ENCODE results near the gene OR2V1.

Gene OR2V1

DNA sequence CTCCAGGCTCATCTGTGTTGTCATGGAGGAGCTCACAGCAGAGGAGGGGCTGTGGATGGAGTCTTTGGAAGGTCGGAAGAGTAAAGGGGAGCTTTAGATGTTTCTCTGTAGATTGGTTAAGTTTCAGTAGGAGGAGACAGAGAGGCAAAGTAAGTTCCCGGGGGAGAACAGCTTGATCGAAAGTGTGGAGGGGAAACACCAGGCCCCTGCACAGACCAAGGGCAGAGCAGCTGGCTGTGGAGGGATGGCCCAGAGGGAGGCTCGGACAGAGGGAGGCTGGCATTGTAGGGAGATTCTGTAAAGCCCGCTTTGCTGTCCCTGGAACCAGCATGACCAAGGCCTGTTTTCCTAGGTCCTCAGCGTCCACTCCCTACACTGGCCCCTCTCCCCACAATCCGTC is 11.1 kb upstream of the OR2V1 start:
- Histone ChIP-seq H3K36me3 (ENCODE audit: insufficient read depth, low read length) (no peaks in the 10 kb centered on the region), H4K20me1 (ENCODE audit: insufficient read depth, low read length) (no peaks in the 10 kb centered on the region), H3K27me3 (ENCODE audit: insufficient read depth, low read length, poor library complexity) (peaks cover 3% of the 10 kb centered on the region), H3K79me2 (ENCODE audit: insufficient read depth, low read length) (no peaks in the 10 kb centered on the region), H3K9ac (ENCODE audit: low read depth, low read length) (no peak overlapping the region), H3K27ac (ENCODE audit: low read length) (no peak overlapping the region), H2AFZ (ENCODE audit: low read depth, low read length) (no peak overlapping the region), H3K9me3 (ENCODE audit: insufficient read depth, low read length, severe bottlenecking) (peaks cover 3% of the 10 kb centered on the region), H3K4me3 (ENCODE audit: low read depth in 1 of 2, low read length in 2 of 2) (no peak overlapping the region), H3K4me1 (ENCODE audit: insufficient read depth, low read length) (no peaks in the 10 kb centered on the region), H3K4me2 (ENCODE audit: insufficient read depth, low read length) (no peak overlapping the region)
- DNase-seq (no peak), ATAC-seq (ENCODE audit: insufficient read depth, low read depth) (no peak)
- TF ChIP-seq EZH2 (IDR thresholded peaks at IDR 0.05; ENCODE audit: borderline replicate concordance, low read depth, low read length, severe bottlenecking), result no peak
- TF ChIP-seq, protein P1, sequence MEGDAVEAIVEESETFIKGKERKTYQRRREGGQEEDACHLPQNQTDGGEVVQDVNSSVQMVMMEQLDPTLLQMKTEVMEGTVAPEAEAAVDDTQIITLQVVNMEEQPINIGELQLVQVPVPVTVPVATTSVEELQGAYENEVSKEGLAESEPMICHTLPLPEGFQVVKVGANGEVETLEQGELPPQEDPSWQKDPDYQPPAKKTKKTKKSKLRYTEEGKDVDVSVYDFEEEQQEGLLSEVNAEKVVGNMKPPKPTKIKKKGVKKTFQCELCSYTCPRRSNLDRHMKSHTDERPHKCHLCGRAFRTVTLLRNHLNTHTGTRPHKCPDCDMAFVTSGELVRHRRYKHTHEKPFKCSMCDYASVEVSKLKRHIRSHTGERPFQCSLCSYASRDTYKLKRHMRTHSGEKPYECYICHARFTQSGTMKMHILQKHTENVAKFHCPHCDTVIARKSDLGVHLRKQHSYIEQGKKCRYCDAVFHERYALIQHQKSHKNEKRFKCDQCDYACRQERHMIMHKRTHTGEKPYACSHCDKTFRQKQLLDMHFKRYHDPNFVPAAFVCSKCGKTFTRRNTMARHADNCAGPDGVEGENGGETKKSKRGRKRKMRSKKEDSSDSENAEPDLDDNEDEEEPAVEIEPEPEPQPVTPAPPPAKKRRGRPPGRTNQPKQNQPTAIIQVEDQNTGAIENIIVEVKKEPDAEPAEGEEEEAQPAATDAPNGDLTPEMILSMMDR (IDR thresholded peaks at IDR 0.05; ENCODE audit: borderline replicate concordance, extremely low read depth, low read length, poor library complexity, severe bottlenecking), result no peak

DNA sequence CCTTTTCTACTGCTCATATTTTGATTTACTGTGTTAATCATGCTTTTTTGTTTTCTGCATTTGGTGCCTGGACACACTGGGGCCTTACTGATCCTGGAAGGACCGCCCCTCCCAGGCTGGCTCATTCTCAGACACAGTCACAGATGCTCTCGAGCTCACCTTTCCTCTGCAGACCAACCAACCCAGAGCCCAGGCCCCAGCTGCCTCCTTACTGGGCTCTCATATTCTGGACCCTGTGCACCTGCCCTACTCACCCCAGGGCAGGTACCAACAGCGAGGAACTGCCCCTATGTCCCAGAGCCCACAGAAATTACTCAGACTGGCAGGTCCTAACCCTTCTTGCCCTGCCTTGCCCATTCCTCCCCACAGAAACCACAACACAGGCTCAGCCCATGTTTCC is 9.8 kb upstream of the OR2V1 start:
- no peak overlapping the region for H2AFZ ChIP-seq (ENCODE audit: low read depth, low read length)
- H3K79me2 ChIP-seq (ENCODE audit: insufficient read depth, low read length), result no peaks in the 10 kb centered on the region
- H3K27ac ChIP-seq (ENCODE audit: low read length), result no peak overlapping the region
- H3K4me2 ChIP-seq (ENCODE audit: insufficient read depth, low read length), result no peak overlapping the region
- H3K9ac ChIP-seq (ENCODE audit: low read depth, low read length), result no peak overlapping the region
- TF ChIP-seq EZH2 (IDR thresholded peaks at IDR 0.05; ENCODE audit: borderline replicate concordance, low read depth, low read length, severe bottlenecking), result no peak
- TF ChIP-seq, protein P1 (IDR thresholded peaks at IDR 0.05; ENCODE audit: borderline replicate concordance, extremely low read depth, low read length, poor library complexity, severe bottlenecking), result no peak
- no peaks in the 10 kb centered on the region for H3K4me1 ChIP-seq (ENCODE audit: insufficient read depth, low read length)
- H3K4me3 ChIP-seq (ENCODE audit: low read depth in 1 of 2, low read length in 2 of 2), result no peak overlapping the region
- peaks cover 3% of the 10 kb centered on the region for H3K27me3 ChIP-seq (ENCODE audit: insufficient read depth, low read length, poor library complexity)
- H3K9me3 ChIP-seq (ENCODE audit: insufficient read depth, low read length, severe bottlenecking), result peaks cover 3% of the 10 kb centered on the region
- H4K20me1 ChIP-seq (ENCODE audit: insufficient read depth, low read length), result no peaks in the 10 kb centered on the region
- DNase-seq, result no peak
- ATAC-seq (ENCODE audit: insufficient read depth, low read depth), result no peak
- no peaks in the 10 kb centered on the region for H3K36me3 ChIP-seq (ENCODE audit: insufficient read depth, low read length)

DNA sequence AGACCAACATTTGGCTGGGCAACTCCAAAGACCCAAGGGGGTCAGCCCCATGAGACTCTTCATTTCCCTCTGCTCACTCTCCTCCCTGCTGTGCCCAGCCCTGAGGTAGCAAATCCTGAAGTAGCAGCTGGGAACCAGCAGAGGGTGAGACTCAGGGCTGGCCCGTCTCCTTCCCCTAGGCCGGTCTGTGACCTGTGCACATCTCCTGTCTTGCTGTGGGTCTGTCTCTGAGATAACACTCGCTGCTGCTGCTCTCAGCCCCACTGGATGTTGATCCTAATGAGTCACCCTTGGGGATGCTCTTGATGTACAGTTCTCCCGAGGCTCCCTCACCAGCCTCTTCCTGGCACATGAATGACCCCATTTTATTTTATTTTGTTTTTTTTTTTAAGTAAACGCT is 7.3 kb upstream of the OR2V1 start:
- Histone ChIP-seq H2AFZ (ENCODE audit: low read depth, low read length) (no peak overlapping the region), H3K27me3 (ENCODE audit: insufficient read depth, low read length, poor library complexity) (peaks cover 3% of the 10 kb centered on the region), H4K20me1 (ENCODE audit: insufficient read depth, low read length) (no peaks in the 10 kb centered on the region), H3K27ac (ENCODE audit: low read length) (no peak overlapping the region), H3K4me2 (ENCODE audit: insufficient read depth, low read length) (no peak overlapping the region), H3K4me3 (ENCODE audit: low read depth in 1 of 2, low read length in 2 of 2) (no peak overlapping the region), H3K4me1 (ENCODE audit: insufficient read depth, low read length) (no peaks in the 10 kb centered on the region), H3K9ac (ENCODE audit: low read depth, low read length) (no peak overlapping the region), H3K79me2 (ENCODE audit: insufficient read depth, low read length) (no peaks in the 10 kb centered on the region), H3K36me3 (ENCODE audit: insufficient read depth, low read length) (no peaks in the 10 kb centered on the region), H3K9me3 (ENCODE audit: insufficient read depth, low read length, severe bottlenecking) (no peaks in the 10 kb centered on the region)
- ATAC-seq (ENCODE audit: insufficient read depth, low read depth) (no peak), DNase-seq (no peak)
- TF ChIP-seq, protein P1 (IDR thresholded peaks at IDR 0.05; ENCODE audit: borderline replicate concordance, extremely low read depth, low read length, poor library complexity, severe bottlenecking), result no peak
- no peak for TF ChIP-seq EZH2 (IDR thresholded peaks at IDR 0.05; ENCODE audit: borderline replicate concordance, low read depth, low read length, severe bottlenecking)
